Measurements from ENCODE around the gene GPBAR1.

- TF ChIP-seq, protein P1, sequence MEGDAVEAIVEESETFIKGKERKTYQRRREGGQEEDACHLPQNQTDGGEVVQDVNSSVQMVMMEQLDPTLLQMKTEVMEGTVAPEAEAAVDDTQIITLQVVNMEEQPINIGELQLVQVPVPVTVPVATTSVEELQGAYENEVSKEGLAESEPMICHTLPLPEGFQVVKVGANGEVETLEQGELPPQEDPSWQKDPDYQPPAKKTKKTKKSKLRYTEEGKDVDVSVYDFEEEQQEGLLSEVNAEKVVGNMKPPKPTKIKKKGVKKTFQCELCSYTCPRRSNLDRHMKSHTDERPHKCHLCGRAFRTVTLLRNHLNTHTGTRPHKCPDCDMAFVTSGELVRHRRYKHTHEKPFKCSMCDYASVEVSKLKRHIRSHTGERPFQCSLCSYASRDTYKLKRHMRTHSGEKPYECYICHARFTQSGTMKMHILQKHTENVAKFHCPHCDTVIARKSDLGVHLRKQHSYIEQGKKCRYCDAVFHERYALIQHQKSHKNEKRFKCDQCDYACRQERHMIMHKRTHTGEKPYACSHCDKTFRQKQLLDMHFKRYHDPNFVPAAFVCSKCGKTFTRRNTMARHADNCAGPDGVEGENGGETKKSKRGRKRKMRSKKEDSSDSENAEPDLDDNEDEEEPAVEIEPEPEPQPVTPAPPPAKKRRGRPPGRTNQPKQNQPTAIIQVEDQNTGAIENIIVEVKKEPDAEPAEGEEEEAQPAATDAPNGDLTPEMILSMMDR (IDR thresholded peaks at IDR 0.05): no peak
- no peak for TF ChIP-seq POLR2A (IDR thresholded peaks at IDR 0.05)
These were observed 13.1 kb downstream of the GPBAR1 start for GRCh38 chr2:218273908-218274249.

All from heart left ventricle (tissue), 13 donors.